ENCODE data around the gene SLC49A3. TPM values are rescaled to one million over a fixed set of nuclear protein-coding genes. Genes with fewer than 3 reads are reported as not detected.

SLC49A3 gene
- total and polyA plus RNA-seq, 2 of the 8 experiments (the other 6 are each of a cell fraction or from before 2014, with no cell fraction given) = 5.0 to 8.8 TPM

GRCh38 chr4:683247-683897 lies 5.6 kb downstream of the SLC49A3 start (continued):
- TF ChIP-seq CHD7 (IDR thresholded peaks at IDR 0.05; ENCODE audit: insufficient replicate concordance, low read length) (no peak), ASH2L (IDR thresholded peaks at IDR 0.05; ENCODE audit: low read length) (no peak), RXRA (IDR thresholded peaks at IDR 0.05; ENCODE audit: insufficient read depth, low read depth, low read length) (no peak), SP2 (IDR thresholded peaks at IDR 0.05; ENCODE audit: low read length) (no peak), NRF1 (IDR thresholded peaks at IDR 0.05; ENCODE audit: low read depth, low read length) (no peak), POU5F1 (IDR thresholded peaks at IDR 0.05; ENCODE audit: low read depth, low read length) (no peak), TBP (IDR thresholded peaks at IDR 0.05; ENCODE audit: low read depth, low read length) (no peak)

Data from H1 (cell line).